Prostate gland (tissue), 2 donors: ENCODE measurements around the gene AOPEP. TPM values are rescaled to one million over a fixed set of nuclear protein-coding genes. Genes with fewer than 3 reads are reported as not detected.

ENCODE experiments used
- DNase-seq: peaks from one replicate; pipeline ENCODE4 v3.0.0-alpha.2; 2019; ENCODE audit warnings: low spot score
- H3K27ac ChIP-seq, 2 donors: fragments of 200-600 bp; sonication (generic); 2 replicates each; pipeline ENCODE4 v1.5.1; 2017 to 2019
- H3K27me3 ChIP-seq: fragments of 200-600 bp; sonication (generic); replicated peaks from 2 replicates; pipeline ENCODE4 v1.5.1; 2019; ENCODE audit not compliant: insufficient read depth
- H3K36me3 ChIP-seq, 2 donors: fragments of 200-600 bp; sonication (generic); 1 replicate in 1 of 2; 2 replicates in 1 of 2; pipeline versions ENCODE4 v1.5.1 to v1.8.1; 2017 to 2019
- H3K4me1 ChIP-seq: fragments of 200-600 bp; sonication (generic); replicated peaks from 2 replicates; pipeline ENCODE4 v1.5.1; 2019
- H3K4me3 ChIP-seq, 2 donors: fragments of 200-600 bp; sonication (generic); 2 replicates each; pipeline ENCODE4 v1.5.1; 2017 to 2019
- H3K9me3 ChIP-seq: fragments of 200-600 bp; sonication (generic); 2 replicates; pipeline ENCODE4 v1.5.1; 2017
- CTCF ChIP-seq, 4 experiments: fragments of 200-600 bp in 2 of 4; fragments of 450-650 bp in 2 of 4; sonication (generic) in 2 of 4; IDR thresholded peaks; 1 replicate in 3 of 4; 2 replicates in 1 of 4; pipeline ENCODE4 v1.5.1; 2016 to 2019; ENCODE audit warnings: antibody characterized with exemption in 4 of 4, mild to moderate bottlenecking in 2 of 4, moderate library complexity in 2 of 4
- POLR2A ChIP-seq: fragments of 450-650 bp; IDR thresholded peaks from one replicate; pipeline ENCODE4 v1.6.1; 2016; ENCODE audit warnings: antibody characterized with exemption, mild to moderate bottlenecking
- POLR2AphosphoS5 ChIP-seq: sonication (generic); formaldehyde crosslinking; IDR thresholded peaks from one replicate; pipeline ENCODE4 v1.6.1; 2017; ENCODE audit warnings: antibody characterized with exemption
- WGBS: methylation state at CpG from one replicate; pipeline ENCODE4 v1.1.5; 2018; 5-methylcytosine and 5-hydroxymethylcytosine counted together
- intact Hi-C: fragments of 100-400 bp; cut with DNase I; formaldehyde crosslinking; loops from one replicate; pipeline ENCODE4 v1.14.2; 2022
- total RNA-seq, 2 donors: library from RNA; depleted of rRNA; stranded (reverse); fragments of >200 nt; gene quantifications; one replicate each; pipeline ENCODE4 v1.1.0, GENCODE V29; 2016

The AOPEP gene
- total RNA-seq, 2 donors from 2014 or later: 107 to 188 TPM

- Histone ChIP-seq H3K27me3 (no peaks in the 10 kb centered on the region), H3K36me3 (no peaks in the 10 kb centered on the region), H3K9me3 (no peaks in the 10 kb centered on the region), H3K4me1 (peaks cover 4% of the 10 kb centered on the region), H3K27ac (no peak overlapping the region), H3K4me3 (no peak overlapping the region)
- 66% methylated on average over 5 of the region's 5 CpGs for WGBS
- intact Hi-C loops: no loop called here
- TF ChIP-seq POLR2A: no peak
- no peak for TF ChIP-seq POLR2AphosphoS5
- TF ChIP-seq CTCF (IDR thresholded peaks at IDR 0.05): no peak
- DNase-seq: no peak
Observed at GRCh38 chr9:94949370-94949769, 222.9 kb downstream of the AOPEP start.

- Histone ChIP-seq H3K36me3 (no peaks in the 10 kb centered on the region), H3K4me1 (peaks cover 4% of the 10 kb centered on the region), H3K4me3 (no peak overlapping the region), H3K27ac (peak overlapping the region in 1 of 2 donors; percentile 18), H3K27me3 (no peaks in the 10 kb centered on the region), H3K9me3 (no peaks in the 10 kb centered on the region)
- 90% methylated on average over 4 of the region's 4 CpGs for WGBS
- no peak for DNase-seq
- intact Hi-C loops: no loop called here
- TF ChIP-seq CTCF (IDR thresholded peaks at IDR 0.05) (no peak), POLR2A (peak; percentile 14), POLR2AphosphoS5 (no peak)
Observed at GRCh38 chr9:94950040-94950578, 223.6 kb downstream of the AOPEP start.

GRCh38 chr9:94950579-94951323 lies 224.3 kb downstream of the AOPEP start:
- H3K4me1 ChIP-seq: peaks cover 4% of the 10 kb centered on the region
- peak overlapping the region in 1 of 2 donors; percentile 18 for H3K27ac ChIP-seq
- WGBS: 48% methylated on average over 7 of the region's 7 CpGs
- intact Hi-C loops: no loop called here
- H3K27me3 ChIP-seq: no peaks in the 10 kb centered on the region
- H3K9me3 ChIP-seq: no peaks in the 10 kb centered on the region
- no peaks in the 10 kb centered on the region for H3K36me3 ChIP-seq
- no peak overlapping the region for H3K4me3 ChIP-seq
- TF ChIP-seq CTCF (IDR thresholded peaks at IDR 0.05) (no peak), POLR2AphosphoS5 (no peak), POLR2A (no peak)
- DNase-seq: no peak

- Histone ChIP-seq H3K4me3 (no peak overlapping the region), H3K27me3 (no peaks in the 10 kb centered on the region), H3K9me3 (no peaks in the 10 kb centered on the region), H3K27ac (no peak overlapping the region), H3K4me1 (peaks cover 4% of the 10 kb centered on the region), H3K36me3 (no peaks in the 10 kb centered on the region)
- 63% methylated on average over 5 of the region's 5 CpGs for WGBS
- DNase-seq: no peak
- no peak for TF ChIP-seq POLR2A
- intact Hi-C loops: no loop called here
Observed at GRCh38 chr9:94951324-94952135, 225.0 kb downstream of the AOPEP start.

- no peaks in the 10 kb centered on the region for H3K36me3 ChIP-seq
- DNase-seq: no peak
- H3K4me3 ChIP-seq: no peak overlapping the region
- H3K27me3 ChIP-seq: no peaks in the 10 kb centered on the region
- 47% methylated on average over 8 of the region's 8 CpGs for WGBS
- no peak for TF ChIP-seq POLR2A
- TF ChIP-seq CTCF (IDR thresholded peaks at IDR 0.05): no peak
- no peak for TF ChIP-seq POLR2AphosphoS5
- peak overlapping the region; percentile 7 to 19 for H3K27ac ChIP-seq
- H3K4me1 ChIP-seq: peaks cover 4% of the 10 kb centered on the region
- intact Hi-C loops: no loop called here
- no peaks in the 10 kb centered on the region for H3K9me3 ChIP-seq
Observed at GRCh38 chr9:94952565-94953373, 226.3 kb downstream of the AOPEP start.
